ENCODE measurements around the gene USP24. TPM values are rescaled to one million over a fixed set of nuclear protein-coding genes. Genes with fewer than 3 reads are reported as not detected.

The USP24 gene
- total and polyA plus RNA-seq, 10 of the 15 experiments (the other 5 are each of a cell fraction or from before 2014, with no cell fraction given) = 4.6 to 36.5 (median 25.3) TPM

- TF ChIP-seq CBX5 (IDR thresholded peaks at IDR 0.05; ENCODE audit: low read depth) (no peak), NR2F1 (conservative IDR thresholded peaks at IDR 0.05) (no peak; the same call in none of the 2 replicates), FOXK2 (IDR thresholded peaks at IDR 0.05) (no peak), YY1 (IDR thresholded peaks at IDR 0.05; ENCODE audit: low read depth, low read length) (peak; percentile 98), WRNIP1 (IDR thresholded peaks at IDR 0.05; ENCODE audit: borderline replicate concordance, low read depth, low read length) (no peak), NFIC (IDR thresholded peaks at IDR 0.05; ENCODE audit: low read depth, low read length) (no peak), ZNF24 (IDR thresholded peaks at IDR 0.05) (no peak), CREB1 (IDR thresholded peaks at IDR 0.05; ENCODE audit: low read depth) (no peak), BHLHE40 (IDR thresholded peaks at IDR 0.05; ENCODE audit: borderline replicate concordance in 1 of 2, low read depth in 2 of 2, low read length in 1 of 2) (peak; percentile 95 to 98), TCF3 (IDR thresholded peaks at IDR 0.05; ENCODE audit: borderline replicate concordance, insufficient read depth, low read depth, low read length) (peak; percentile 75; the same call in 1 of the 2 replicates), DPF2 (IDR thresholded peaks at IDR 0.05) (peak; percentile 83), LARP7 (IDR thresholded peaks at IDR 0.05) (peak; percentile 95), EP300 (IDR thresholded peaks at IDR 0.05; ENCODE audit: borderline replicate concordance in 1 of 2, control insufficient read depth in 1 of 2, low read depth in 2 of 2, low read length in 2 of 2) (no peak), IRF4 (IDR thresholded peaks at IDR 0.05; ENCODE audit: low read depth, low read length) (no peak), SP1 (IDR thresholded peaks at IDR 0.05; ENCODE audit: low read depth, low read length) (no peak), STAT3 (IDR thresholded peaks at IDR 0.05; ENCODE audit: low read depth, low read length) (no peak), ZNF217 (IDR thresholded peaks at IDR 0.05) (no peak), RAD51 (IDR thresholded peaks at IDR 0.05) (no peak), CHD2 (IDR thresholded peaks at IDR 0.05; ENCODE audit: borderline replicate concordance, low read depth, low read length) (0 out of 2 replicates have a peak, but pooled peaks have one; percentile 26), ZNF384 (IDR thresholded peaks at IDR 0.05; ENCODE audit: borderline replicate concordance, low read depth, low read length) (no peak), RELA (IDR thresholded peaks at IDR 0.05; ENCODE audit: borderline replicate concordance, partially characterized antibody) (peak; percentile 8), RAD21 (IDR thresholded peaks at IDR 0.05; ENCODE audit: insufficient read depth, low read depth, low read length) (no peak), ZZZ3 (IDR thresholded peaks at IDR 0.05; ENCODE audit: control insufficient read depth, insufficient read length, low read depth) (no peak), KLF5 (IDR thresholded peaks at IDR 0.05; ENCODE audit: partially characterized antibody) (peak; percentile 72)
- TF ChIP-seq, protein P1, sequence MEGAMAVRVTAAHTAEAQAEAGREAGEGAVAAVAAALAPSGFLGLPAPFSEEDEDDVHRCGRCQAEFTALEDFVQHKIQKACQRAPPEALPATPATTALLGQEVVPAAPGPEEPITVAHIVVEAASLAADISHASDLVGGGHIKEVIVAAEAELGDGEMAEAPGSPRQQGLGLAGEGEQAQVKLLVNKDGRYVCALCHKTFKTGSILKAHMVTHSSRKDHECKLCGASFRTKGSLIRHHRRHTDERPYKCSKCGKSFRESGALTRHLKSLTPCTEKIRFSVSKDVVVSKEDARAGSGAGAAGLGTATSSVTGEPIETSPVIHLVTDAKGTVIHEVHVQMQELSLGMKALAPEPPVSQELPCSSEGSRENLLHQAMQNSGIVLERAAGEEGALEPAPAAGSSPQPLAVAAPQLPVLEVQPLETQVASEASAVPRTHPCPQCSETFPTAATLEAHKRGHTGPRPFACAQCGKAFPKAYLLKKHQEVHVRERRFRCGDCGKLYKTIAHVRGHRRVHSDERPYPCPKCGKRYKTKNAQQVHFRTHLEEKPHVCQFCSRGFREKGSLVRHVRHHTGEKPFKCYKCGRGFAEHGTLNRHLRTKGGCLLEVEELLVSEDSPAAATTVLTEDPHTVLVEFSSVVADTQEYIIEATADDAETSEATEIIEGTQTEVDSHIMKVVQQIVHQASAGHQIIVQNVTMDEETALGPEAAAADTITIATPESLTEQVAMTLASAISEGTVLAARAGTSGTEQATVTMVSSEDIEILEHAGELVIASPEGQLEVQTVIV (IDR thresholded peaks at IDR 0.05; ENCODE audit: borderline replicate concordance, partially characterized antibody) = no peak
- TF ChIP-seq, protein P2, sequence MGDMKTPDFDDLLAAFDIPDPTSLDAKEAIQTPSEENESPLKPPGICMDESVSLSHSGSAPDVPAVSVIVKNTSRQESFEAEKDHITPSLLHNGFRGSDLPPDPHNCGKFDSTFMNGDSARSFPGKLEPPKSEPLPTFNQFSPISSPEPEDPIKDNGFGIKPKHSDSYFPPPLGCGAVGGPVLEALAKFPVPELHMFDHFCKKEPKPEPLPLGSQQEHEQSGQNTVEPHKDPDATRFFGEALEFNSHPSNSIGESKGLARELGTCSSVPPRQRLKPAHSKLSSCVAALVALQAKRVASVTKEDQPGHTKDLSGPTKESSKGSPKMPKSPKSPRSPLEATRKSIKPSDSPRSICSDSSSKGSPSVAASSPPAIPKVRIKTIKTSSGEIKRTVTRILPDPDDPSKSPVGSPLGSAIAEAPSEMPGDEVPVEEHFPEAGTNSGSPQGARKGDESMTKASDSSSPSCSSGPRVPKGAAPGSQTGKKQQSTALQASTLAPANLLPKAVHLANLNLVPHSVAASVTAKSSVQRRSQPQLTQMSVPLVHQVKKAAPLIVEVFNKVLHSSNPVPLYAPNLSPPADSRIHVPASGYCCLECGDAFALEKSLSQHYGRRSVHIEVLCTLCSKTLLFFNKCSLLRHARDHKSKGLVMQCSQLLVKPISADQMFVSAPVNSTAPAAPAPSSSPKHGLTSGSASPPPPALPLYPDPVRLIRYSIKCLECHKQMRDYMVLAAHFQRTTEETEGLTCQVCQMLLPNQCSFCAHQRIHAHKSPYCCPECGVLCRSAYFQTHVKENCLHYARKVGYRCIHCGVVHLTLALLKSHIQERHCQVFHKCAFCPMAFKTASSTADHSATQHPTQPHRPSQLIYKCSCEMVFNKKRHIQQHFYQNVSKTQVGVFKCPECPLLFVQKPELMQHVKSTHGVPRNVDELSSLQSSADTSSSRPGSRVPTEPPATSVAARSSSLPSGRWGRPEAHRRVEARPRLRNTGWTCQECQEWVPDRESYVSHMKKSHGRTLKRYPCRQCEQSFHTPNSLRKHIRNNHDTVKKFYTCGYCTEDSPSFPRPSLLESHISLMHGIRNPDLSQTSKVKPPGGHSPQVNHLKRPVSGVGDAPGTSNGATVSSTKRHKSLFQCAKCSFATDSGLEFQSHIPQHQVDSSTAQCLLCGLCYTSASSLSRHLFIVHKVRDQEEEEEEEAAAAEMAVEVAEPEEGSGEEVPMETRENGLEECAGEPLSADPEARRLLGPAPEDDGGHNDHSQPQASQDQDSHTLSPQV (IDR thresholded peaks at IDR 0.05) = 0 out of 2 replicates have a peak, but pooled peaks have one; percentile 26
Measured at GRCh38 chr1:55215194-55216021, at the start of gene USP24 (continued).

Measured in GM12878 (cell line).